Gastrocnemius medialis (tissue), 4 donors: ENCODE measurements around the gene COL25A1.

Experiments used
- CTCF ChIP-seq, 5 experiments: fragments of 450-650 bp in 3 of 5; fragments of 200-600 bp in 2 of 5; sonication (generic) in 2 of 5; IDR thresholded peaks in 4 of 5; conservative IDR thresholded peaks in 1 of 5; 1 replicate in 4 of 5; 2 replicates in 1 of 5; pipeline ENCODE4 v1.5.1; 2016 to 2019; ENCODE audit warnings: antibody characterized with exemption in 5 of 5, mild to moderate bottlenecking in 3 of 5, moderate library complexity in 3 of 5
- POLR2A ChIP-seq, 2 donors: fragments of 450-650 bp; IDR thresholded peaks; one replicate each; pipeline ENCODE4 v1.6.1; 2017; ENCODE audit warnings: antibody characterized with exemption in 2 of 2, mild to moderate bottlenecking in 2 of 2, moderate library complexity in 2 of 2

GRCh38 chr4:109185548-109185947 is 116.9 kb downstream of the COL25A1 start:
- TF ChIP-seq CTCF (IDR thresholded peaks at IDR 0.05 in 4 of 5, conservative IDR thresholded peaks at IDR 0.05 in 1 of 5) (no peak), POLR2A (IDR thresholded peaks at IDR 0.05) (no peak)
